HepG2 (cell line): ENCODE data around the gene CCDC148. TPM values are rescaled to one million over a fixed set of nuclear protein-coding genes. Genes with fewer than 3 reads are reported as not detected.

Experiments
- ATF2 ChIP-seq: sonication (generic); formaldehyde crosslinking; IDR thresholded peaks from 2 replicates; pipeline ENCODE4 v1.4.0; 2020; ENCODE audit warnings: missing genetic modification reagents
- FOXA3 ChIP-seq: IDR thresholded peaks from 2 replicates; pipeline ENCODE4 v1.6.1; 2016; ENCODE audit warnings: missing genetic modification reagents, missing compliant biosample characterization
- FOXK1 ChIP-seq: sonication (generic); formaldehyde crosslinking; IDR thresholded peaks from 2 replicates; pipeline ENCODE4 v1.4.0; 2020; ENCODE audit warnings: low read depth, missing genetic modification reagents, borderline replicate concordance
- FOXO1 ChIP-seq: sonication (generic); formaldehyde crosslinking; IDR thresholded peaks from 2 replicates; pipeline ENCODE4 v1.4.0; 2020; ENCODE audit warnings: missing genetic modification reagents
- FUBP1 ChIP-seq: sonication (generic); formaldehyde crosslinking; IDR thresholded peaks from 2 replicates; pipeline ENCODE4 v1.5.1; 2020; ENCODE audit warnings: missing genetic modification reagents, mild to moderate bottlenecking, borderline replicate concordance
- HNRNPK ChIP-seq: fragments of 200-400 bp; formaldehyde crosslinking; IDR thresholded peaks from 2 replicates; pipeline ENCODE4 v1.6.1; 2018; ENCODE audit warnings: low read length, low read depth, moderate library complexity, mild to moderate bottlenecking; ENCODE audit not compliant: poor library complexity, severe bottlenecking
- HOXA9 ChIP-seq: sonication (generic); formaldehyde crosslinking; IDR thresholded peaks from 2 replicates; pipeline ENCODE4 v1.8.1; 2022; ENCODE audit warnings: missing genetic modification reagents, mild to moderate bottlenecking, moderate library complexity, borderline replicate concordance
- IRF9 ChIP-seq: sonication (generic); formaldehyde crosslinking; IDR thresholded peaks from 2 replicates; pipeline ENCODE4 v1.8.0; 2022; ENCODE audit warnings: missing genetic modification reagents, mild to moderate bottlenecking, borderline replicate concordance
- MYPOP ChIP-seq: sonication (generic); formaldehyde crosslinking; IDR thresholded peaks from 2 replicates; pipeline ENCODE4 v1.8.1; 2023; ENCODE audit warnings: mild to moderate bottlenecking, moderate library complexity, missing genetic modification reagents
- SOX6 ChIP-seq, 2 experiments: fragments of 450-650 bp in 1 of 2; sonication (generic) in 1 of 2; formaldehyde crosslinking in 1 of 2; IDR thresholded peaks; 2 replicates each; pipeline versions ENCODE4 v1.4.0 to v1.6.1; 2017 to 2020; ENCODE audit warnings: antibody characterized with exemption in 1 of 2, mild to moderate bottlenecking in 1 of 2, missing genetic modification reagents in 1 of 2
- TBX2 ChIP-seq: sonication (generic); formaldehyde crosslinking; IDR thresholded peaks from 2 replicates; pipeline ENCODE4 v1.5.0; 2020; ENCODE audit warnings: missing genetic modification reagents, mild to moderate bottlenecking, borderline replicate concordance
- TFE3 ChIP-seq: IDR thresholded peaks from 2 replicates; pipeline ENCODE4 v1.6.1; 2016
- ZBTB38 ChIP-seq: sonication (generic); formaldehyde crosslinking; IDR thresholded peaks from 2 replicates; pipeline ENCODE4 v1.5.1; 2020; ENCODE audit warnings: mild to moderate bottlenecking, missing genetic modification reagents
- ZNF124 ChIP-seq: sonication (generic); formaldehyde crosslinking; IDR thresholded peaks from 2 replicates; pipeline ENCODE4 v1.4.0; 2020; ENCODE audit warnings: missing genetic modification reagents
- ZNF3 ChIP-seq: IDR thresholded peaks from 2 replicates; pipeline ENCODE4 v1.7.0; 2017; ENCODE audit warnings: inconsistent platforms
- ZNF317 ChIP-seq: sonication (generic); formaldehyde crosslinking; IDR thresholded peaks from 2 replicates; pipeline ENCODE4 v1.5.0; 2020; ENCODE audit warnings: mild to moderate bottlenecking, missing genetic modification reagents
- ZNF33A ChIP-seq: sonication (generic); formaldehyde crosslinking; IDR thresholded peaks from 2 replicates; pipeline ENCODE4 v1.5.1; 2020; ENCODE audit warnings: missing genetic modification reagents, mild to moderate bottlenecking, moderate library complexity, borderline replicate concordance
- ZNF431 ChIP-seq: sonication (generic); formaldehyde crosslinking; IDR thresholded peaks from 2 replicates; pipeline ENCODE4 v1.9.0; 2022; ENCODE audit warnings: missing genetic modification reagents, low read depth, mild to moderate bottlenecking, borderline replicate concordance
- ZNF570 ChIP-seq: sonication (generic); formaldehyde crosslinking; IDR thresholded peaks from 2 replicates; pipeline ENCODE4 v1.4.0; 2020; ENCODE audit warnings: mild to moderate bottlenecking, missing genetic modification reagents, borderline replicate concordance
- ZNF672 ChIP-seq: sonication (generic); formaldehyde crosslinking; IDR thresholded peaks from 2 replicates; pipeline ENCODE4 v1.8.1; 2022; ENCODE audit warnings: missing genetic modification reagents
- ZNF781 ChIP-seq: sonication (generic); formaldehyde crosslinking; IDR thresholded peaks from 2 replicates; pipeline ENCODE4 v1.5.1; 2020; ENCODE audit warnings: borderline replicate concordance, mild to moderate bottlenecking, missing genetic modification reagents; ENCODE audit errors: not compliant biosample characterization
- polyA plus RNA-seq, 8 experiments: library from polyadenylated mRNA; depleted of rRNA in 3 of 8; stranded (reverse) in 7 of 8; unstranded in 1 of 8; fragments of >200 nt; fragmentation: Illumina TruSeq in 4 of 8; extraction: Trizol in 4 of 8; gene quantifications; 2 replicates each; pipeline versions ENCODE4 v1.2.1 to v1.2.3, GENCODE V29; 2011 to 2016; ENCODE audit warnings: low read depth in 4 of 8, missing spikeins in 1 of 8, mixed read lengths in 1 of 8; ENCODE audit not compliant: insufficient read depth in 1 of 8
- total RNA-seq, 5 experiments: library from RNA; depleted of rRNA; stranded (reverse); fragments of >200 nt; fragmentation: Illumina TruSeq; extraction: Trizol; gene quantifications; 2 replicates each; pipeline ENCODE4 v1.2.3, GENCODE V29; 2016; ENCODE audit warnings: low read depth in 1 of 5

The CCDC148 gene
- total and polyA plus RNA-seq, 2 of the 13 experiments (the other 11 are each of a cell fraction or from before 2014, with no cell fraction given) = 0.30 to 0.49 TPM

- TF ChIP-seq HOXA9 (CRISPR knock-in tag) (no peak; the same call in none of the 2 replicates), ZNF124 (CRISPR knock-in tag) (peak; percentile 84), FUBP1 (CRISPR knock-in tag) (no peak), FOXK1 (CRISPR knock-in tag) (peak; percentile 92), TFE3 (CRISPR knock-in tag) (peak; percentile 86), ZNF33A (CRISPR knock-in tag) (0 out of 2 replicates have a peak, but pooled peaks have one; percentile 91), FOXA3 (CRISPR knock-in tag) (peak; percentile 94), MYPOP (CRISPR knock-in tag) (peak; percentile 99), ZNF781 (peak; percentile 20), ZNF672 (CRISPR knock-in tag) (no peak), ZNF317 (CRISPR knock-in tag) (peak; percentile 85; the same call in 1 of the 2 replicates), IRF9 (CRISPR knock-in tag) (peak; percentile 95), SOX6 (IDR thresholded peaks at IDR 0.05) (no peak), SOX6 (CRISPR knock-in tag; IDR thresholded peaks at IDR 0.05) (peak; percentile 96), ZNF431 (CRISPR knock-in tag) (peak; percentile 98; the same call in 1 of the 2 replicates), ZBTB38 (CRISPR knock-in tag) (peak; percentile 95), ZNF3 (CRISPR knock-in tag) (peak; percentile 43; the same call in 1 of the 2 replicates), FOXO1 (peak; percentile 97), ZNF570 (CRISPR knock-in tag) (peak; percentile 91; the same call in 1 of the 2 replicates), ATF2 (peak; percentile 94), TBX2 (CRISPR knock-in tag) (peak; percentile 99), HNRNPK (peak; percentile 86)
Observed at GRCh38 chr2:158457826-158458616, 1.5 kb upstream of the CCDC148 start (continued).
